Measurements from ENCODE around the gene PLCD3. TPM values are rescaled to one million over a fixed set of nuclear protein-coding genes. Genes with fewer than 3 reads are reported as not detected.

The PLCD3 gene
- total RNA-seq, 2 experiments from 2014 or later = 1.4 to 4.6 TPM

GRCh38 chr17:45101883-45102811, 30.2 kb downstream of the PLCD3 start:
- Histone ChIP-seq H3K36me3 (ENCODE audit: insufficient read depth, low read length) (peaks cover 94% of the 10 kb centered on the region), H3K4me1 (ENCODE audit: insufficient read depth, low read length, poor library complexity, severe bottlenecking) (no peaks in the 10 kb centered on the region), H3K4me2 (ENCODE audit: low read length) (no peak overlapping the region), H3K4me3 (ENCODE audit: low read depth, low read length, poor library complexity, severe bottlenecking) (no peak overlapping the region), H3K27ac (ENCODE audit: low read depth, low read length, poor library complexity, severe bottlenecking) (no peak overlapping the region), H4K20me1 (ENCODE audit: insufficient read depth, low read length) (no peaks in the 10 kb centered on the region), H3K9me2 (ENCODE audit: insufficient read depth, low read length) (no peaks in the 10 kb centered on the region), H3K79me2 (ENCODE audit: insufficient read depth, low read depth, low read length) (no peaks in the 10 kb centered on the region), H3K9me3 (ENCODE audit: low read length) (no peaks in the 10 kb centered on the region), H2AFZ (ENCODE audit: low read length) (no peak overlapping the region)
- CTCF ChIA-PET (ENCODE audit: unreplicated experiment) = no interaction called here
- BruUV-seq (replicated peaks) = no TSS peak
- TF ChIP-seq CTCF (conservative IDR thresholded peaks at IDR 0.05; ENCODE audit: low read length) (no peak), EZH2phosphoT487 (IDR thresholded peaks at IDR 0.05; ENCODE audit: borderline replicate concordance, low read depth, low read length) (no peak)
- DNase-seq (ENCODE audit: low spot score) = no peak
- POLR2A ChIA-PET = no interaction called here
- intact Hi-C loops (cut with micrococcal nuclease; ENCODE audit: unreplicated experiment) = no loop called here

- Histone ChIP-seq H3K27ac (ENCODE audit: low read depth, low read length, poor library complexity, severe bottlenecking) (no peak overlapping the region), H3K4me1 (ENCODE audit: insufficient read depth, low read length, poor library complexity, severe bottlenecking) (no peaks in the 10 kb centered on the region), H3K9me3 (ENCODE audit: low read length) (no peaks in the 10 kb centered on the region), H3K36me3 (ENCODE audit: insufficient read depth, low read length) (peaks cover 94% of the 10 kb centered on the region), H3K4me2 (ENCODE audit: low read length) (no peak overlapping the region), H3K4me3 (ENCODE audit: low read depth, low read length, poor library complexity, severe bottlenecking) (no peak overlapping the region), H3K9me2 (ENCODE audit: insufficient read depth, low read length) (no peaks in the 10 kb centered on the region), H4K20me1 (ENCODE audit: insufficient read depth, low read length) (no peaks in the 10 kb centered on the region), H3K79me2 (ENCODE audit: insufficient read depth, low read depth, low read length) (no peaks in the 10 kb centered on the region), H2AFZ (ENCODE audit: low read length) (no peak overlapping the region)
- CTCF ChIA-PET (ENCODE audit: unreplicated experiment) = no interaction called here
- TF ChIP-seq CTCF (conservative IDR thresholded peaks at IDR 0.05; ENCODE audit: low read length) (no peak), EZH2phosphoT487 (IDR thresholded peaks at IDR 0.05; ENCODE audit: borderline replicate concordance, low read depth, low read length) (no peak)
- POLR2A ChIA-PET = no interaction called here
- no peak for DNase-seq (ENCODE audit: low spot score)
- no TSS peak for BruUV-seq (replicated peaks)
- intact Hi-C loops (cut with micrococcal nuclease; ENCODE audit: unreplicated experiment) = no loop called here
These were observed 30.8 kb downstream of the PLCD3 start for GRCh38 chr17:45101546-45101882.
